H9 (cell line): ENCODE data around the gene GAL3ST2. TPM values are rescaled to one million over a fixed set of nuclear protein-coding genes. Genes with fewer than 3 reads are reported as not detected.
"Not testable (repeated sequence)": the region's sequence is repeated elsewhere in the genome, so short reads cannot be mapped to it uniquely, and the experiment has no call there.

Experiments
- DNase-seq: peaks from one replicate; pipeline ENCODE4 v3.0.0-alpha.2; 2017
- H2AFZ ChIP-seq: one replicate; pipeline ENCODE4 v1.6.1; 2013; ENCODE audit warnings: mild to moderate bottlenecking, low read length, control low read depth, moderate library complexity
- H2AK5ac ChIP-seq: 2 replicates; pipeline ENCODE4 v1.6.1; 2013; ENCODE audit warnings: low read length, control low read depth, mixed read lengths; ENCODE audit not compliant: insufficient read length
- H2BK120ac ChIP-seq: one replicate; pipeline ENCODE4 v1.6.1; 2013; ENCODE audit warnings: low read depth, mild to moderate bottlenecking, low read length, control low read depth, inconsistent platforms; ENCODE audit not compliant: poor library complexity, severe bottlenecking
- H2BK12ac ChIP-seq: 2 replicates; pipeline ENCODE4 v1.6.1; 2013; ENCODE audit warnings: low read length, control low read depth, mixed read lengths, low read depth; ENCODE audit not compliant: insufficient read length
- H2BK15ac ChIP-seq: 2 replicates; pipeline ENCODE4 v1.6.1; 2013; ENCODE audit warnings: low read depth, low read length, control low read depth
- H2BK20ac ChIP-seq: one replicate; pipeline ENCODE4 v1.6.1; 2013; ENCODE audit warnings: low read depth, mild to moderate bottlenecking, low read length, control low read depth, inconsistent platforms; ENCODE audit not compliant: poor library complexity, severe bottlenecking
- H2BK5ac ChIP-seq: 2 replicates; pipeline ENCODE4 v1.6.1; 2013; ENCODE audit warnings: low read length, control low read depth, mixed read lengths; ENCODE audit not compliant: insufficient read length
- H3K14ac ChIP-seq: 2 replicates; pipeline ENCODE4 v1.6.1; 2013; ENCODE audit warnings: low read length, control low read depth; ENCODE audit not compliant: insufficient read depth
- H3K18ac ChIP-seq: 2 replicates; pipeline ENCODE4 v1.6.1; 2013; ENCODE audit warnings: low read depth, mild to moderate bottlenecking, mixed read lengths, low read length, control low read depth; ENCODE audit not compliant: insufficient read length
- H3K23ac ChIP-seq: 2 replicates; pipeline ENCODE4 v1.6.1; 2013; ENCODE audit warnings: low read length, control low read depth, mixed read lengths, low read depth; ENCODE audit not compliant: insufficient read length
- H3K23me2 ChIP-seq: 2 replicates; pipeline ENCODE4 v1.6.1; 2013; ENCODE audit warnings: low read depth, mild to moderate bottlenecking, mixed read lengths, low read length, control low read depth; ENCODE audit not compliant: insufficient read length, poor library complexity, severe bottlenecking
- H3K27ac ChIP-seq: 2 replicates; pipeline ENCODE4 v1.5.1; 2013; ENCODE audit warnings: low read length, control low read depth, mixed read lengths, low read depth; ENCODE audit not compliant: insufficient read length
- H3K27me3 ChIP-seq: 2 replicates; pipeline ENCODE4 v1.6.1; 2013; ENCODE audit warnings: low read length, control low read depth, inconsistent platforms; ENCODE audit not compliant: insufficient read depth
- H3K4ac ChIP-seq: 2 replicates; pipeline ENCODE4 v1.6.1; 2013; ENCODE audit warnings: low read depth, mild to moderate bottlenecking, control low read depth, inconsistent platforms, low read length, moderate library complexity
- H3K4me1 ChIP-seq: 2 replicates; pipeline ENCODE4 v1.6.1; 2013; ENCODE audit warnings: low read length, control low read depth, inconsistent platforms; ENCODE audit not compliant: insufficient read depth
- H3K4me2 ChIP-seq: 2 replicates; pipeline ENCODE4 v1.6.1; 2013; ENCODE audit warnings: low read length, control low read depth, mixed read lengths; ENCODE audit not compliant: insufficient read length, insufficient read depth
- H3K56ac ChIP-seq: 2 replicates; pipeline ENCODE4 v1.6.1; 2013; ENCODE audit warnings: low read depth, mild to moderate bottlenecking, mixed read lengths, low read length, control low read depth; ENCODE audit not compliant: insufficient read length
- H3K79me1 ChIP-seq: 2 replicates; pipeline ENCODE4 v1.6.1; 2013; ENCODE audit warnings: low read depth, mild to moderate bottlenecking, moderate library complexity, low read length, control low read depth, inconsistent platforms; ENCODE audit not compliant: insufficient read depth, poor library complexity, severe bottlenecking
- H3K79me2 ChIP-seq: 2 replicates; pipeline ENCODE4 v1.6.1; 2013; ENCODE audit warnings: low read length, control low read depth, inconsistent platforms; ENCODE audit not compliant: insufficient read depth
- H3K9ac ChIP-seq: 2 replicates; pipeline ENCODE4 v1.6.1; 2013; ENCODE audit warnings: low read length, control low read depth, mixed read lengths; ENCODE audit not compliant: insufficient read length; ENCODE audit errors: extremely low read depth
- H3K9me3 ChIP-seq: one replicate; pipeline ENCODE4 v1.6.1; 2013; ENCODE audit warnings: low read depth, low read length, inconsistent platforms; ENCODE audit not compliant: control insufficient read depth
- H3T11ph ChIP-seq: one replicate; pipeline ENCODE4 v1.6.1; 2013; ENCODE audit warnings: mild to moderate bottlenecking, low read length, control low read depth, inconsistent platforms
- H4K20me1 ChIP-seq: one replicate; pipeline ENCODE4 v1.6.1; 2013; ENCODE audit not compliant: control insufficient read depth, insufficient read length, insufficient read depth
- H4K5ac ChIP-seq: 2 replicates; pipeline ENCODE4 v1.6.1; 2013; ENCODE audit warnings: low read depth, mild to moderate bottlenecking, mixed read lengths, low read length, control low read depth; ENCODE audit not compliant: insufficient read length
- H4K8ac ChIP-seq: replicated peaks from 2 replicates; pipeline ENCODE4 v1.6.1; 2013; ENCODE audit warnings: low read length, control low read depth, mixed read lengths, low read depth; ENCODE audit not compliant: insufficient read length
- H4K91ac ChIP-seq: 2 replicates; pipeline ENCODE4 v1.6.1; 2013; ENCODE audit warnings: low read depth, mild to moderate bottlenecking, moderate library complexity, mixed read lengths, low read length, control low read depth; ENCODE audit not compliant: insufficient read length
- H3K27ac Mint-ChIP-seq, 3 experiments: 2 replicates in 2 of 3; 3 replicates in 1 of 3; pipeline ENCODE4 v1.8.0; 2020 to 2021; ENCODE audit warnings: mixed read lengths in 3 of 3, mild to moderate bottlenecking in 1 of 3, moderate library complexity in 1 of 3
- H3K27me3 Mint-ChIP-seq: 2 replicates; pipeline ENCODE4 v1.8.0; 2021; ENCODE audit warnings: low read depth, mild to moderate bottlenecking, moderate library complexity, mixed read lengths
- H3K36me3 Mint-ChIP-seq, 3 experiments: 2 replicates in 2 of 3; 3 replicates in 1 of 3; pipeline ENCODE4 v1.8.0; 2020 to 2021; ENCODE audit warnings: low read depth in 3 of 3, mixed read lengths in 3 of 3; ENCODE audit not compliant: insufficient read depth in 1 of 3
- H3K4me1 Mint-ChIP-seq, 2 experiments: 2 replicates each; pipeline ENCODE4 v1.8.0; 2020; ENCODE audit warnings: mixed read lengths in 2 of 2
- H3K4me3 Mint-ChIP-seq, 2 experiments: 2 replicates in 1 of 2; 3 replicates in 1 of 2; pipeline ENCODE4 v1.8.0; 2020 to 2021; ENCODE audit warnings: mild to moderate bottlenecking in 2 of 2, mixed read lengths in 2 of 2, moderate library complexity in 1 of 2
- H3K9me3 Mint-ChIP-seq, 2 experiments: 2 replicates in 1 of 2; 3 replicates in 1 of 2; pipeline ENCODE4 v1.8.0; 2020; ENCODE audit warnings: mild to moderate bottlenecking in 2 of 2, mixed read lengths in 2 of 2, moderate library complexity in 1 of 2
- WGBS: extraction: QIAGEN DNeasy Blood & Tissue Kit; methylation state at CpG from one replicate; pipeline ENCODE4 v1.1.7; 2013; ENCODE audit warnings: missing lambda C conversion rate, low lambda C conversion rate, mixed read lengths; ENCODE audit not compliant: insufficient read length; ENCODE audit errors: extremely low coverage; 5-methylcytosine and 5-hydroxymethylcytosine counted together
- total RNA-seq: library from RNA; stranded (reverse); gene quantifications from 2 replicates; pipeline ENCODE4 v1.2.1, GENCODE V29; 2021
- TF ChIP-seq, protein P1 (sequence below): fragments of 200-600 bp; sonication (generic); conservative IDR thresholded peaks from 3 replicates; pipeline ENCODE4 v1.8.0; 2021; ENCODE audit warnings: antibody characterized with exemption, mild to moderate bottlenecking

GAL3ST2 gene
- total RNA-seq, 1 experiment from 2014 or later, result 0.33 TPM

DNA sequence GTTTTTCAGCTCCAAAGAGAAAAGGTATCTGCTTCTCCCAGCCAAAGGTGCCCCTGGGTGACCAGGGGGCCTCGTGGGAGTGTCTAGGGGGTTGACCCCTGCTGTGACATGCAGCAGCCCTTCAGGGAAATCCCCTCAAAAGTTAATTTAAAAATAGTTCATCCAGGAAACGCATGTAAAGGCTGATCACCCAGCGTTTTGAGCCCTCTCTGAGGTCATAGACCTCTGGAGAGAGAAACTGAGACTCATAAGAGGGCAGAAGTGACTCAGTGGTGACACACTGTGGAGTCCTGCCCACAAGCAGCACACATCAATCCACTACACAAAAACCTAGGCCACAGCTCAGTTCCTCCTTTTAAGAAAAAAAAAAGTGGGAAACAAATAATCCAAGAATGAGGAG, 11.9 kb downstream of the GAL3ST2 start:
- Histone ChIP-seq H2BK120ac (no peak overlapping the region), H2AFZ (no peak overlapping the region), H4K5ac (no peak overlapping the region), H3K9ac (no peak overlapping the region), H3K23ac (no peak overlapping the region), H3K27ac (no peak overlapping the region), H3K56ac (no peak overlapping the region), H3K9me3 (no peaks in the 10 kb centered on the region), H3K4me1 (no peaks in the 10 kb centered on the region), H3K4me2 (no peak overlapping the region), H3K4ac (no peak overlapping the region), H3K27me3 (no peaks in the 10 kb centered on the region), H2AK5ac (no peak overlapping the region), H3K23me2 (no peaks in the 10 kb centered on the region), H4K8ac (no peak overlapping the region), H3K14ac (no peak overlapping the region), H3T11ph (no peak overlapping the region), H3K79me1 (no peaks in the 10 kb centered on the region), H3K18ac (no peak overlapping the region), H2BK20ac (no peak overlapping the region), H3K79me2 (no peaks in the 10 kb centered on the region), H4K20me1 (no peaks in the 10 kb centered on the region), H2BK12ac (no peak overlapping the region), H4K91ac (no peak overlapping the region), H2BK15ac (no peak overlapping the region), H2BK5ac (no peak overlapping the region)
- H3K4me1 Mint-ChIP-seq, result peaks cover 9 to 13% of the 10 kb centered on the region in 2 experiments; a peak in 3 of 4 replicates
- H3K27ac Mint-ChIP-seq, result no peak overlapping the region
- no peak overlapping the region for H3K4me3 Mint-ChIP-seq
- peaks cover 24% of the 10 kb centered on the region for H3K27me3 Mint-ChIP-seq
- DNase-seq, result no peak
- no CpG with 5 or more reads among the region's 3 CpGs for WGBS
- TF ChIP-seq, protein P1, sequence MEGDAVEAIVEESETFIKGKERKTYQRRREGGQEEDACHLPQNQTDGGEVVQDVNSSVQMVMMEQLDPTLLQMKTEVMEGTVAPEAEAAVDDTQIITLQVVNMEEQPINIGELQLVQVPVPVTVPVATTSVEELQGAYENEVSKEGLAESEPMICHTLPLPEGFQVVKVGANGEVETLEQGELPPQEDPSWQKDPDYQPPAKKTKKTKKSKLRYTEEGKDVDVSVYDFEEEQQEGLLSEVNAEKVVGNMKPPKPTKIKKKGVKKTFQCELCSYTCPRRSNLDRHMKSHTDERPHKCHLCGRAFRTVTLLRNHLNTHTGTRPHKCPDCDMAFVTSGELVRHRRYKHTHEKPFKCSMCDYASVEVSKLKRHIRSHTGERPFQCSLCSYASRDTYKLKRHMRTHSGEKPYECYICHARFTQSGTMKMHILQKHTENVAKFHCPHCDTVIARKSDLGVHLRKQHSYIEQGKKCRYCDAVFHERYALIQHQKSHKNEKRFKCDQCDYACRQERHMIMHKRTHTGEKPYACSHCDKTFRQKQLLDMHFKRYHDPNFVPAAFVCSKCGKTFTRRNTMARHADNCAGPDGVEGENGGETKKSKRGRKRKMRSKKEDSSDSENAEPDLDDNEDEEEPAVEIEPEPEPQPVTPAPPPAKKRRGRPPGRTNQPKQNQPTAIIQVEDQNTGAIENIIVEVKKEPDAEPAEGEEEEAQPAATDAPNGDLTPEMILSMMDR, result no peak
- peaks cover 42 to 54% of the 10 kb centered on the region in 2 experiments for H3K9me3 Mint-ChIP-seq
- peaks cover 4 to 21% (median 18%) of the 10 kb centered on the region in 3 experiments for H3K36me3 Mint-ChIP-seq

DNA sequence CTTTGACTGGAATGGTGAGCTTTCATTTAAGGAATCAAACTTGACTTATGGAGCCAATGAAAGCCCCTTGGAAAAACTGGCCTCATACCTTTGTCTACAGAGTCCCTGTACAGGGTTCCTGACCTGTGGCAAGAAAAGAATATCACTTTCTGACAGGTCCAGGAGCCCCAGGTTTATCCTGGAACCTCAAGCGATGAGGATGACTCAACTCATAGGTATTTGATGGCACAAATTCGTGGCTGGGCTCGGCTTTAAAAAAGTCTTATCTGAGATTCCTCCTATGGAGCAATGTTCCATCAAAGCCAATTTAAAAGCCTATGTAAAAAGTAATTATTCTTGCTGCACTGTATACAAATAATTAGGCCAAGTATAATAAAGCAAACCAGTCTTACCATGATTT, 14.8 kb downstream of the GAL3ST2 start:
- not testable (repeated sequence) for H3K4ac ChIP-seq, H3K27ac ChIP-seq, H2BK12ac ChIP-seq, H4K5ac ChIP-seq, H3K27ac Mint-ChIP-seq, H2AFZ ChIP-seq, H3K4me1 ChIP-seq, DNase-seq, H2BK120ac ChIP-seq, H2AK5ac ChIP-seq, H3K9me3 ChIP-seq, H4K91ac ChIP-seq, H3K14ac ChIP-seq, H3K56ac ChIP-seq, H3K4me3 Mint-ChIP-seq, H3K4me2 ChIP-seq, H3T11ph ChIP-seq, H3K23ac ChIP-seq, H4K8ac ChIP-seq, H2BK20ac ChIP-seq, H3K79me2 ChIP-seq, H3K79me1 ChIP-seq, H2BK15ac ChIP-seq, H3K18ac ChIP-seq, H3K9ac ChIP-seq, H4K20me1 ChIP-seq, H3K27me3 ChIP-seq, H3K23me2 ChIP-seq, H2BK5ac ChIP-seq
- peaks cover 9 to 13% of the 10 kb centered on the region in 2 experiments; a peak in 3 of 4 replicates for H3K4me1 Mint-ChIP-seq
- WGBS, result no CpG with 5 or more reads among the region's 3 CpGs
- peaks cover 4 to 22% (median 18%) of the 10 kb centered on the region in 3 experiments for H3K36me3 Mint-ChIP-seq
- peaks cover 34 to 42% of the 10 kb centered on the region in 2 experiments for H3K9me3 Mint-ChIP-seq
- H3K27me3 Mint-ChIP-seq, result peaks cover 21% of the 10 kb centered on the region
